CD14-positive monocyte (primary cell): ENCODE measurements around the gene C22orf39. TPM values are rescaled to one million over a fixed set of nuclear protein-coding genes. Genes with fewer than 3 reads are reported as not detected.

Source experiments
- DNase-seq, 3 donors: peaks; one replicate each; pipeline ENCODE4 v3.0.0-alpha.2; 2011 to 2022
- H2AFZ ChIP-seq: 2 replicates; pipeline ENCODE4 v1.6.0; 2012; ENCODE audit warnings: mild to moderate bottlenecking, low read depth, low read length, inconsistent platforms; ENCODE audit not compliant: insufficient read depth, poor library complexity, severe bottlenecking
- H3K27ac ChIP-seq, 2 donors: 1 replicate in 1 of 2; 2 replicates in 1 of 2; pipeline ENCODE4 v1.5.1; 2012 to 2013; ENCODE audit warnings: low read length in 2 of 2, control low read depth in 1 of 2, inconsistent platforms in 1 of 2, low read depth in 1 of 2, mild to moderate bottlenecking in 1 of 2
- H3K27me3 ChIP-seq, 2 donors: one replicate each; pipeline versions ENCODE4 v1.6.0 to v1.6.1; 2011 to 2013; ENCODE audit warnings: low read length in 2 of 2; ENCODE audit not compliant: control insufficient read depth in 2 of 2, insufficient read depth in 2 of 2
- H3K36me3 ChIP-seq, 2 donors: replicated peaks in 1 of 2; 1 replicate in 1 of 2; 2 replicates in 1 of 2; pipeline versions ENCODE4 v1.5.1 to v1.6.1; 2012 to 2013; ENCODE audit warnings: low read length in 2 of 2, control low read depth in 1 of 2, inconsistent platforms in 1 of 2, mild to moderate bottlenecking in 1 of 2; ENCODE audit not compliant: insufficient read depth in 2 of 2, control insufficient read depth in 1 of 2
- H3K4me1 ChIP-seq, 2 donors: 1 replicate in 1 of 2; 2 replicates in 1 of 2; pipeline versions ENCODE4 v1.5.1 to v1.6.1; 2012 to 2013; ENCODE audit warnings: low read length in 2 of 2, control low read depth in 1 of 2, inconsistent platforms in 1 of 2, mild to moderate bottlenecking in 1 of 2, moderate library complexity in 1 of 2; ENCODE audit not compliant: insufficient read depth in 2 of 2, control insufficient read depth in 1 of 2
- H3K4me2 ChIP-seq: replicated peaks from 2 replicates; pipeline ENCODE3; 2012; ENCODE audit warnings: low read length, moderate library complexity, mild to moderate bottlenecking; ENCODE audit not compliant: poor library complexity, severe bottlenecking; ENCODE audit errors: extremely low read depth
- H3K4me3 ChIP-seq, 3 experiments: fragments of 200-600 bp in 1 of 3; sonication (generic) in 1 of 3; replicated peaks in 1 of 3; 1 replicate in 2 of 3; 2 replicates in 1 of 3; pipeline ENCODE4 v1.5.1; 2011 to 2013; ENCODE audit warnings: low read length in 3 of 3, mild to moderate bottlenecking in 3 of 3, control low read depth in 2 of 3, low read depth in 2 of 3, inconsistent platforms in 1 of 3, moderate library complexity in 1 of 3
- H3K79me2 ChIP-seq: 2 replicates; pipeline ENCODE4 v1.6.0; 2012; ENCODE audit warnings: mild to moderate bottlenecking, control low read depth, inconsistent platforms, low read length, moderate library complexity; ENCODE audit not compliant: insufficient read depth
- H3K9ac ChIP-seq: 2 replicates; pipeline ENCODE4 v1.6.0; 2017; ENCODE audit warnings: low read length, mild to moderate bottlenecking; ENCODE audit not compliant: insufficient read depth, poor library complexity, severe bottlenecking
- H3K9me3 ChIP-seq, 2 donors: replicated peaks in 1 of 2; 1 replicate in 1 of 2; 2 replicates in 1 of 2; pipeline versions ENCODE4 v1.5.1 to v1.6.1; 2012 to 2013; ENCODE audit warnings: low read length in 2 of 2, control low read depth in 1 of 2; ENCODE audit not compliant: control insufficient read depth in 1 of 2, insufficient read depth in 1 of 2
- H4K20me1 ChIP-seq: 2 replicates; pipeline ENCODE4 v1.6.0; 2012; ENCODE audit warnings: mild to moderate bottlenecking, low read length, control low read depth, moderate library complexity; ENCODE audit not compliant: insufficient read depth
- H3K27ac Mint-ChIP-seq, 7 donors: one replicate each; pipeline ENCODE4 v1.8.0; 2020; ENCODE audit warnings: mild to moderate bottlenecking in 7 of 7, mixed read lengths in 7 of 7, moderate library complexity in 6 of 7, inconsistent platforms in 2 of 7
- H3K27me3 Mint-ChIP-seq, 3 donors: one replicate each; pipeline ENCODE4 v1.8.0; 2021 to 2022; ENCODE audit warnings: low read depth in 3 of 3, mild to moderate bottlenecking in 3 of 3, mixed read lengths in 3 of 3, moderate library complexity in 3 of 3, inconsistent platforms in 1 of 3
- H3K36me3 Mint-ChIP-seq, 2 donors: one replicate each; pipeline ENCODE4 v1.8.0; 2020; ENCODE audit warnings: mixed read lengths in 2 of 2, inconsistent platforms in 1 of 2, mild to moderate bottlenecking in 1 of 2
- H3K4me1 Mint-ChIP-seq: one replicate; pipeline ENCODE4 v1.8.0; 2020; ENCODE audit warnings: mild to moderate bottlenecking, mixed read lengths
- H3K4me3 Mint-ChIP-seq, 2 donors: one replicate each; pipeline ENCODE4 v1.8.0; 2020; ENCODE audit warnings: mild to moderate bottlenecking in 2 of 2, mixed read lengths in 2 of 2, moderate library complexity in 1 of 2
- H3K9me3 Mint-ChIP-seq, 7 donors: one replicate each; pipeline ENCODE4 v1.8.0; 2020 to 2022; ENCODE audit warnings: mixed read lengths in 7 of 7, mild to moderate bottlenecking in 6 of 7, moderate library complexity in 6 of 7, inconsistent platforms in 2 of 7
- CTCF ChIP-seq: fragments of 200-600 bp; IDR thresholded peaks from one replicate; pipeline ENCODE4 v1.8.0; 2022; ENCODE audit warnings: antibody characterized with exemption, mild to moderate bottlenecking
- WGBS: methylation state at CpG from one replicate; pipeline ENCODE4 v1.1.5; 2013; ENCODE audit warnings: missing lambda C conversion rate; ENCODE audit not compliant: insufficient coverage; 5-methylcytosine and 5-hydroxymethylcytosine counted together
- intact Hi-C, 2 donors: fragments of 100-400 bp; cut with micrococcal nuclease; formaldehyde crosslinking; loops; one replicate each; pipeline versions ENCODE4 v1.15.0 to v1.15.1; 2023
- polyA plus RNA-seq, 3 donors: library from polyadenylated mRNA; depleted of rRNA in 1 of 3; unstranded in 2 of 3; stranded (reverse) in 1 of 3; fragments of 300-500 nt in 2 of 3; fragments of >200 nt in 1 of 3; fragmentation: Illumina TruSeq in 2 of 3; gene quantifications; 1 replicate in 2 of 3; 2 replicates in 1 of 3; pipeline ENCODE4 v1.2.3, GENCODE V29; 2012 to 2021

C22orf39 gene
- polyA plus RNA-seq, 3 donors = 21.2 to 40.3 (median 38.4) TPM

- WGBS = no CpG with 5 or more reads among the region's 2 CpGs
- no peaks in the 10 kb centered on the region for H3K9me3 Mint-ChIP-seq
- TF ChIP-seq CTCF = no peak
- Histone ChIP-seq H2AFZ (no peak overlapping the region), H3K79me2 (peaks cover 24% of the 10 kb centered on the region), H3K36me3 (peaks cover 13 to 36% of the 10 kb centered on the region in 2 donors), H3K9me3 (no peaks in the 10 kb centered on the region), H3K27ac (no peak overlapping the region), H3K4me3 (no peak overlapping the region), H4K20me1 (peaks cover 11% of the 10 kb centered on the region), H3K4me2 (no peak overlapping the region), H3K27me3 (no peaks in the 10 kb centered on the region), H3K9ac (no peak overlapping the region), H3K4me1 (peaks cover 29 to 31% of the 10 kb centered on the region in 2 donors)
- no peak overlapping the region for H3K4me3 Mint-ChIP-seq
- peaks cover 15 to 40% of the 10 kb centered on the region in 2 donors for H3K36me3 Mint-ChIP-seq
- DNase-seq = no peak
- peaks cover 29% of the 10 kb centered on the region for H3K4me1 Mint-ChIP-seq
- H3K27me3 Mint-ChIP-seq = peaks cover 0 to 2% (median 0%) of the 10 kb centered on the region in 3 donors
- peak overlapping the region in 1 of 7 donors; percentile 1 for H3K27ac Mint-ChIP-seq
- intact Hi-C loops = no loop called here
These were observed 12.5 kb downstream of the C22orf39 start for GRCh38 chr22:19434829-19435580.

DNA sequence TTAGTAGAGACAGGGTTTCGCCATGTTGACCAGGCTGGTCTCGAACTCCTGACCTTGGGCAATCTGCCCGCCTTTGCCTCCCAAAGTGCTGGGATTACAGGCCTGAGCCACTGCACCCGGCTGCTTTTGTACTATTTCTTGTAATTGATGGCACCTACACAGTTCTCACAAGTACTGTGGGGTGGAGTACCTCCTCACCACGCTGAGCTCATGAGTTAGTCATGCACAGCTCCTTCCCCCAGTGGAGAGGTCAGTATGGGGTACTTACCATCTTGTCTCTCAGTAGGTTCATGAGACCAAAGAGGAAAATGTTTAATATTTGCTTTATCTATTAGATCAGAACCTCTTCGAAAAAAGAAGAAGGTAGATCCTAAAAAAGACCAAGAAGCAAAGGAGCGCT is 13.1 kb downstream of the C22orf39 start:
- peaks cover 35% of the 10 kb centered on the region for H3K4me1 Mint-ChIP-seq
- peaks cover 0 to 2% (median 0%) of the 10 kb centered on the region in 3 donors for H3K27me3 Mint-ChIP-seq
- Histone ChIP-seq H3K9me3 (no peaks in the 10 kb centered on the region), H3K27me3 (no peaks in the 10 kb centered on the region), H3K27ac (no peak overlapping the region), H3K9ac (no peak overlapping the region), H3K79me2 (peaks cover 30% of the 10 kb centered on the region), H3K4me1 (peaks cover 35 to 37% of the 10 kb centered on the region in 2 donors), H4K20me1 (peaks cover 13% of the 10 kb centered on the region), H3K4me3 (no peak overlapping the region), H2AFZ (no peak overlapping the region), H3K36me3 (peaks cover 13 to 30% of the 10 kb centered on the region in 2 donors), H3K4me2 (no peak overlapping the region)
- no peaks in the 10 kb centered on the region for H3K9me3 Mint-ChIP-seq
- intact Hi-C loops = no loop called here
- peaks cover 13 to 36% of the 10 kb centered on the region in 2 donors for H3K36me3 Mint-ChIP-seq
- no peak overlapping the region for H3K4me3 Mint-ChIP-seq
- H3K27ac Mint-ChIP-seq = no peak overlapping the region
- no peak for TF ChIP-seq CTCF
- DNase-seq = no peak
- WGBS = 100% methylated on average over 3 of the region's 7 CpGs
